Measurements from ENCODE around the gene MAPK7.

MAPK7 gene

GRCh38 chr17:19363114-19363438 lies 15.2 kb upstream of the MAPK7 start:
- in situ Hi-C loops (cut with MboI; ENCODE audit: low sequenced_read_pairs, unreplicated experiment): loop anchor here (10.0 kb wide), 2 partner anchors 92 to 402 kb away; no protein-coding TSS in a partner anchor
- no peak for DNase-seq (ENCODE audit: low spot score)
- TF ChIP-seq, protein P1, sequence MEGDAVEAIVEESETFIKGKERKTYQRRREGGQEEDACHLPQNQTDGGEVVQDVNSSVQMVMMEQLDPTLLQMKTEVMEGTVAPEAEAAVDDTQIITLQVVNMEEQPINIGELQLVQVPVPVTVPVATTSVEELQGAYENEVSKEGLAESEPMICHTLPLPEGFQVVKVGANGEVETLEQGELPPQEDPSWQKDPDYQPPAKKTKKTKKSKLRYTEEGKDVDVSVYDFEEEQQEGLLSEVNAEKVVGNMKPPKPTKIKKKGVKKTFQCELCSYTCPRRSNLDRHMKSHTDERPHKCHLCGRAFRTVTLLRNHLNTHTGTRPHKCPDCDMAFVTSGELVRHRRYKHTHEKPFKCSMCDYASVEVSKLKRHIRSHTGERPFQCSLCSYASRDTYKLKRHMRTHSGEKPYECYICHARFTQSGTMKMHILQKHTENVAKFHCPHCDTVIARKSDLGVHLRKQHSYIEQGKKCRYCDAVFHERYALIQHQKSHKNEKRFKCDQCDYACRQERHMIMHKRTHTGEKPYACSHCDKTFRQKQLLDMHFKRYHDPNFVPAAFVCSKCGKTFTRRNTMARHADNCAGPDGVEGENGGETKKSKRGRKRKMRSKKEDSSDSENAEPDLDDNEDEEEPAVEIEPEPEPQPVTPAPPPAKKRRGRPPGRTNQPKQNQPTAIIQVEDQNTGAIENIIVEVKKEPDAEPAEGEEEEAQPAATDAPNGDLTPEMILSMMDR (IDR thresholded peaks at IDR 0.05; ENCODE audit: borderline replicate concordance, control extremely low read depth, extremely low read depth, insufficient read depth, missing control alignments): no peak

GRCh38 chr17:19363460-19364035 lies 14.8 kb upstream of the MAPK7 start:
- in situ Hi-C loops (cut with MboI; ENCODE audit: low sequenced_read_pairs, unreplicated experiment): loop anchor here (10.0 kb wide), 2 partner anchors 91 to 401 kb away; no protein-coding TSS in a partner anchor
- no peak for DNase-seq (ENCODE audit: low spot score)
- TF ChIP-seq, protein P1 (IDR thresholded peaks at IDR 0.05; ENCODE audit: borderline replicate concordance, control extremely low read depth, extremely low read depth, insufficient read depth, missing control alignments): no peak

DNA sequence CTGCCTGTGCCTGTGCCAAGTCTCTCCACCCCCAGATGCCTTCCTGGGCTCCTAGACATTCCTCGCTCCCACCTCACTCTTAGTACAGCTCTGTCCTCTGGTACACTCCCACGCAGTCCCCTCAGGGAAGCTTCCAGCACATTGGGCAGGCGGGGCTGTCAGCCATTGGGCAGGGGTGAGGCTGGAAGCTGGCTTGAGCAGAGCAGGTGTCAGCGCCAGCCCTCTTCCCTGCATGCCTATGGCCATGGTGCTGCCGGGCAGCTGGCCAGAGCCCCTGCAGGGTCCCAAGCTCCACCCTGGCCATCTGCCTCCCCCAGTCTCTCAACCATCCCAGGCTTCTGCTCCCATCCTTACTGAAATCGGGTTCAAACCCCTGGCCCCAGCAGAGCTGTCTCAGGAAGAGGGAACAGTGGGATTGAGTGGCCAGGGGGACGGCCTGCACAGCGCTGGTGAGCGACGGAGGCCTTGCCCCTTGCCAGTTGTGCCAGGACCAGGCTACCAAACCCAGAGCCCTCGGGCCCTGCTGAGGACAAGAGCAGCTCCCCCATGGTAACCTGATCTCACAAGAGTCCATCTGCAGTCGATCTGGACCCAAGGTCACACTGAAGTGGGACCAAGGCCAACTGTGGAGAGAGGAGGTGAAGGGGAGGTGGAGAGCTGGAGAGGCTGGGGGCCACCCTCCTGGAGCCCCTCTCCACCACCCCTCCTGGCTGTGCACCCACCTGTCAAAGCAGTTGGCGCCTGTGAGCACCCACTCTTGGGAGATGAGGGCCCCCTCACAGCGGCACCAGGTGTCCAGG lies 13.4 kb upstream of the MAPK7 start:
- DNase-seq (ENCODE audit: low spot score): no peak
- TF ChIP-seq, protein P1 (IDR thresholded peaks at IDR 0.05; ENCODE audit: borderline replicate concordance, control extremely low read depth, extremely low read depth, insufficient read depth, missing control alignments): no peak
- in situ Hi-C loops (cut with MboI; ENCODE audit: low sequenced_read_pairs, unreplicated experiment): loop anchor here (10.0 kb wide), 2 partner anchors 90 to 400 kb away; no protein-coding TSS in a partner anchor

DNA sequence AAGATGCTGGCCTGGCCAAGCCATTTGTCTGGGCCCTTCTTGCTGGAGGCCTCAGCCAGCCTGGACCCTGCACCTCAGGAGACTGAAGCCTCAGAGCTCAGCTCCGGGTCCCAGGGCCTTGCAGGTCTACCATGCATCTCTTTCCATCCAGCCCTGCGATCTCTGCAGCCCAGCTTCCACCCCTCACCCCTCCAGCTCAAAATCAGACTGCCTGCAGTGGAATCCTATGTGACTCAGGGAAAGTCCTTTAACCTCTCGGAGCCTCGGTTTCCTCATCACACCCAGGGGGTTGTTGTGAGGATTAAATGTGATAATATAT lies 12.8 kb upstream of the MAPK7 start:
- in situ Hi-C loops (cut with MboI; ENCODE audit: low sequenced_read_pairs, unreplicated experiment): loop anchor here (10.0 kb wide), 2 partner anchors 89 to 399 kb away; no protein-coding TSS in a partner anchor
- TF ChIP-seq, protein P1 (IDR thresholded peaks at IDR 0.05; ENCODE audit: borderline replicate concordance, control extremely low read depth, extremely low read depth, insufficient read depth, missing control alignments): no peak
- no peak for DNase-seq (ENCODE audit: low spot score)

DNA sequence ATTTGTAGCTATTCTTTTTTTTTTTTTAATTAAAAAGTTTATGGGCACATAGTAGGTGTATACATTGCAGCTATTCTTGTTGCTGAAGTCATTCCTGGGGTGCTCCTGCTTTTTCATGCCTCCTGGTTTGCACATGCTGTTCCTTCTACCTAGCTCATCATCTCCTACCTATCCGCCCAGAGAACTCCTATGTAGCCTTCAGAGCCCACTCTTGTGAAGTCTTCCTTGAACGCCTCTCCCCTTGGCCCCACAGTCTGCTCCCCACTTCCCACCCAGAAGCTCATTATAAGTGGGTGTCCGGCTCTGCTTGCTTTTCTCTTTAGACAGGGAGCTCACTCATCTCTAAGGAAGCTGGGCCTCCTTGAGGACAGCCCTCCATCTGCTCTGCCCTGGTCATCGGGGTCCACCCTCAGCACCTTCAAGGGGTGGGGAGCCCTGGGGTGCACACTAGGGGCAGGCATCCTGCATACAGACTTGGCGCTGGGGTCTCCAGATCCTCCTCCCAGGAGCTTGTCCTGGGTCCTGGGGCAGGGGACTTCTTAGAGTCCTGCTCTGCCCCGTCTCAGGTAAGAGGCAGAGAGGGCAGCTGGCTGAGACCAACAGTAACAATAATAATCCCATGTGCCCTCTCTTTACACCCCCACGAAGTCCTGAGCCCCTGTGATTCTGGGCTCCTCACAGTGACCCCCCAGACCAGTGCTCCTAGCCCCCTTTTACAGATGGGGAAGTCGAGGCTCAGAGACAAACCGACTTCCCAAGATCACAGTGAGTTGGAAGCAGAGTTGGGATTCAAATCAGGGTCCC lies 12.3 kb upstream of the MAPK7 start:
- DNase-seq (ENCODE audit: low spot score): no peak
- in situ Hi-C loops (cut with MboI; ENCODE audit: low sequenced_read_pairs, unreplicated experiment): loop anchor here (10.0 kb wide), 2 partner anchors 89 to 399 kb away; no protein-coding TSS in a partner anchor
- TF ChIP-seq, protein P1 (IDR thresholded peaks at IDR 0.05; ENCODE audit: borderline replicate concordance, control extremely low read depth, extremely low read depth, insufficient read depth, missing control alignments): no peak

- DNase-seq (ENCODE audit: low spot score): no peak
- in situ Hi-C loops (cut with MboI; ENCODE audit: low sequenced_read_pairs, unreplicated experiment): loop anchor here (10.0 kb wide), 2 partner anchors 88 to 398 kb away; no protein-coding TSS in a partner anchor
- TF ChIP-seq, protein P1 (IDR thresholded peaks at IDR 0.05; ENCODE audit: borderline replicate concordance, control extremely low read depth, extremely low read depth, insufficient read depth, missing control alignments): no peak
Observed at GRCh38 chr17:19366637-19366972, 11.7 kb upstream of the MAPK7 start.
